Thyroid gland (tissue), 4 donors: Measurements from ENCODE around the gene HOXA2. TPM values are rescaled to one million over a fixed set of nuclear protein-coding genes. Genes with fewer than 3 reads are reported as not detected.

ENCODE experiments used
- DNase-seq, 2 donors: peaks; one replicate each; pipeline ENCODE4 v3.0.0-alpha.2; 2019
- H3K27ac ChIP-seq, 3 donors: fragments of 200-600 bp; sonication (generic); 1 replicate in 2 of 3; 2 replicates in 1 of 3; pipeline ENCODE4 v1.5.1; 2016 to 2019; ENCODE audit warnings: mild to moderate bottlenecking in 1 of 3, moderate library complexity in 1 of 3
- H3K27me3 ChIP-seq: fragments of 200-600 bp; sonication (generic); one replicate; pipeline ENCODE4 v1.5.1; 2019
- H3K36me3 ChIP-seq, 2 donors: fragments of 200-600 bp; sonication (generic); one replicate each; pipeline ENCODE4 v1.5.1; 2016 to 2019
- H3K4me1 ChIP-seq, 2 donors: fragments of 200-600 bp; sonication (generic); one replicate each; pipeline ENCODE4 v1.5.1; 2017 to 2019
- H3K4me3 ChIP-seq, 3 donors: fragments of 200-600 bp; sonication (generic); replicated peaks in 1 of 3; 1 replicate in 2 of 3; 2 replicates in 1 of 3; pipeline ENCODE4 v1.5.1; 2016; ENCODE audit warnings: mild to moderate bottlenecking in 1 of 3
- H3K9me3 ChIP-seq: fragments of 200-600 bp; sonication (generic); one replicate; pipeline ENCODE4 v1.5.1; 2017
- CTCF ChIP-seq, 6 experiments: fragments of 200-600 bp in 3 of 6; fragments of 450-650 bp in 3 of 6; sonication (generic) in 3 of 6; IDR thresholded peaks; one replicate each; pipeline ENCODE4 v1.5.1; 2016 to 2019; ENCODE audit warnings: antibody characterized with exemption in 6 of 6, mild to moderate bottlenecking in 2 of 6, inconsistent platforms in 1 of 6, moderate library complexity in 1 of 6
- POLR2A ChIP-seq, 2 donors: fragments of 450-650 bp; IDR thresholded peaks; one replicate each; pipeline ENCODE4 v1.6.1; 2017; ENCODE audit warnings: antibody characterized with exemption in 2 of 2, mild to moderate bottlenecking in 2 of 2, moderate library complexity in 1 of 2
- WGBS, 2 donors: methylation state at CpG; one replicate each; pipeline ENCODE4 v1.1.5; 2017; 5-methylcytosine and 5-hydroxymethylcytosine counted together
- intact Hi-C: fragments of 100-400 bp; cut with DNase I; formaldehyde crosslinking; loops from one replicate; pipeline ENCODE4 v1.15.1; 2023
- total RNA-seq, 4 donors: library from RNA; depleted of rRNA; stranded (reverse); fragments of >200 nt; gene quantifications; one replicate each; pipeline ENCODE4 v1.2.3, GENCODE V29; 2016

The HOXA2 gene
- total RNA-seq, 4 donors from 2014 or later = 0.73 to 2.7 (median 1.7) TPM

- Histone ChIP-seq H3K27me3 (peaks cover 68% of the 10 kb centered on the region), H3K9me3 (no peaks in the 10 kb centered on the region), H3K27ac (no peak overlapping the region), H3K4me1 (peaks cover 11 to 15% of the 10 kb centered on the region in 2 donors), H3K36me3 (no peaks in the 10 kb centered on the region), H3K4me3 (no peak overlapping the region)
- TF ChIP-seq CTCF (IDR thresholded peaks at IDR 0.05) (no peak), POLR2A (IDR thresholded peaks at IDR 0.05) (no peak)
- 27 to 31% methylated on average over 11 of the region's 11 CpGs for WGBS, 2 donors
- DNase-seq = no peak
- intact Hi-C loops = no loop called here
Measured at GRCh38 chr7:27138985-27139333, 36.5 kb upstream of the HOXA2 start.

GRCh38 chr7:27138472-27138871, 36.0 kb upstream of the HOXA2 start:
- intact Hi-C loops = no loop called here
- DNase-seq = no peak
- Histone ChIP-seq H3K9me3 (no peaks in the 10 kb centered on the region), H3K27me3 (peaks cover 69% of the 10 kb centered on the region), H3K36me3 (no peaks in the 10 kb centered on the region), H3K27ac (no peak overlapping the region), H3K4me1 (peaks cover 11% of the 10 kb centered on the region in 2 donors), H3K4me3 (no peak overlapping the region)
- TF ChIP-seq CTCF (IDR thresholded peaks at IDR 0.05) (no peak), POLR2A (IDR thresholded peaks at IDR 0.05) (no peak)
- 50 to 58% methylated on average over 1 of the region's 1 CpG for WGBS, 2 donors

DNA sequence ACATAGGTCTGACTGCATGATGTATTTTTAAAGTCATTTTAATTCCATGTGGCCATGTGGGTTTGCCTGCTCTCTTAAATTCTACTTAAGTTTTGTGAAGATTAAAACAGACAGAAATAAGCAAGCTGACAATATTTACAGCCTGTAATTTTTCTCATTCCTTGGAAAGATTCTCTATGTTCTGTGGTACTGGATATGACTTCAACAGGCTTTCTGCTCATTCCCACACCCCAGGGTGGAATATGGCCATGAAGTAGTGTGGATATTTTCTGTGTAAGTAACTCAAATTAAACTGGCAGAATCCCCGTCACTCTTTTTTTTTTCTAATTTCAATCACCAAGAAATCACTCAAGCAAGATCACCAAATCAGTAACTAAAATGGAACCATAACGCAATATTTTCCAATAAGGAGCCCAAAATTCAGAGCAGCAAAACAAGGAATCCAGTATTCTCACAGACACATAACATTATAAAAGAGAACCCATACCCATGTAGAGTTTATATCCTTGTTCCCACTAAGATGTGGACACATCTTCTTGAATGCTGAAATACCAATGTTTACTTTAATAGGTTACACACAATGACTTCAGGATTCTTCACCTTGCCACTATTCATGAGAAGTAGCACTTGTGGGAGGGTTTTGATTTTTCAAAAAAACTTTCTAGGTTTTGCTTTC, 35.3 kb upstream of the HOXA2 start:
- Histone ChIP-seq H3K27me3 (peaks cover 66% of the 10 kb centered on the region), H3K4me1 (peaks cover 7 to 11% of the 10 kb centered on the region in 2 donors), H3K9me3 (no peaks in the 10 kb centered on the region), H3K4me3 (no peak overlapping the region), H3K36me3 (no peaks in the 10 kb centered on the region), H3K27ac (no peak overlapping the region)
- DNase-seq = no peak
- TF ChIP-seq POLR2A (IDR thresholded peaks at IDR 0.05) (no peak), CTCF (IDR thresholded peaks at IDR 0.05) (no peak)
- WGBS, 2 donors = 44 to 50% methylated on average over 2 of the region's 2 CpGs
- intact Hi-C loops = no loop called here

- Histone ChIP-seq H3K36me3 (no peaks in the 10 kb centered on the region), H3K27ac (no peak overlapping the region), H3K9me3 (no peaks in the 10 kb centered on the region), H3K4me3 (no peak overlapping the region), H3K4me1 (peaks cover under 1 to 7% of the 10 kb centered on the region in 2 donors), H3K27me3 (peaks cover 46% of the 10 kb centered on the region)
- WGBS, 2 donors = 17 to 23% methylated on average over 2 of the region's 2 CpGs
- no peak for TF ChIP-seq CTCF (IDR thresholded peaks at IDR 0.05)
- TF ChIP-seq POLR2A (IDR thresholded peaks at IDR 0.05) = no peak
- intact Hi-C loops = no loop called here
- no peak for DNase-seq
Measured at GRCh38 chr7:27134392-27134791, 31.9 kb upstream of the HOXA2 start.

GRCh38 chr7:27133409-27134231, 31.1 kb upstream of the HOXA2 start:
- Histone ChIP-seq H3K4me1 (peaks cover 0 to 7% of the 10 kb centered on the region in 2 donors), H3K36me3 (no peaks in the 10 kb centered on the region), H3K27me3 (peaks cover 47% of the 10 kb centered on the region), H3K27ac (no peak overlapping the region), H3K9me3 (no peaks in the 10 kb centered on the region), H3K4me3 (no peak overlapping the region)
- intact Hi-C loops = no loop called here
- DNase-seq = no peak
- TF ChIP-seq POLR2A (IDR thresholded peaks at IDR 0.05) = no peak
- no peak for TF ChIP-seq CTCF (IDR thresholded peaks at IDR 0.05)
- WGBS, 2 donors = 25 to 41% methylated on average over 18 of the region's 18 CpGs
